22Rv1 (cell line): ENCODE data around the gene IFT74.

Experiments
- H3K27ac ChIP-seq: fragments of 450-650 bp; 2 replicates; pipeline ENCODE4 v1.5.1; 2017
- CTCF ChIP-seq: fragments of 450-650 bp; IDR thresholded peaks from 2 replicates; pipeline ENCODE4 v1.5.1; 2017; ENCODE audit warnings: mild to moderate bottlenecking
- ZFX ChIP-seq: fragments of 450-650 bp; IDR thresholded peaks from 2 replicates; pipeline ENCODE4 v1.6.1; 2017; ENCODE audit warnings: antibody characterized with exemption, borderline replicate concordance

The IFT74 gene

GRCh38 chr9:27094640-27095298, 138.6 kb downstream of the IFT74 start:
- no peak for TF ChIP-seq CTCF
- TF ChIP-seq ZFX, result no peak
- H3K27ac ChIP-seq, result no peak overlapping the region

GRCh38 chr9:27107241-27107640, 151.0 kb downstream of the IFT74 start:
- no peak overlapping the region for H3K27ac ChIP-seq
- TF ChIP-seq CTCF (no peak), ZFX (no peak)

GRCh38 chr9:27108981-27109541, 152.8 kb downstream of the IFT74 start, which contains the start of gene TEK:
TSS of gene TEK (plus strand) at chr9:27109225. CDS start at chr9:27109591, 366 bp downstream.
- H3K27ac ChIP-seq, result no peak within 1 kb of the TSS
- TF ChIP-seq CTCF (no peak), ZFX (no peak)

- no peak overlapping the region for H3K27ac ChIP-seq
- no peak for TF ChIP-seq CTCF
- TF ChIP-seq ZFX, result no peak
These were observed 153.4 kb downstream of the IFT74 start for GRCh38 chr9:27109621-27110020.

GRCh38 chr9:27110181-27110580, 154.0 kb downstream of the IFT74 start:
- TF ChIP-seq ZFX (no peak), CTCF (no peak)
- H3K27ac ChIP-seq, result no peak overlapping the region

GRCh38 chr9:27112235-27112634, 156.0 kb downstream of the IFT74 start:
- TF ChIP-seq CTCF (no peak), ZFX (no peak)
- H3K27ac ChIP-seq, result no peak overlapping the region
